ENCODE data around the gene CLIP3. TPM values are rescaled to one million over a fixed set of nuclear protein-coding genes. Genes with fewer than 3 reads are reported as not detected.

CLIP3 gene
- total and polyA plus RNA-seq, 2 of the 13 experiments (the other 11 are each of a cell fraction or from before 2014, with no cell fraction given): 0.15 to 1.2 TPM

GRCh38 chr19:36054119-36054732 is 21.6 kb upstream of the CLIP3 start, which contains the start of gene THAP8 (continued):
- TF ChIP-seq HNF4G (IDR thresholded peaks at IDR 0.05; ENCODE audit: borderline replicate concordance, low read depth, low read length) (no peak), HNF4G (CRISPR knock-in tag; IDR thresholded peaks at IDR 0.05; ENCODE audit: borderline replicate concordance, low read depth) (0 out of 2 replicates have a peak, but pooled peaks have one; percentile 20), ZNF557 (CRISPR knock-in tag; IDR thresholded peaks at IDR 0.05) (no peak), XBP1 (CRISPR knock-in tag; IDR thresholded peaks at IDR 0.05) (0 out of 2 replicates have a peak, but pooled peaks have one; percentile 58), CSRNP1 (CRISPR knock-in tag; IDR thresholded peaks at IDR 0.05) (peak; percentile 23; the same call in 1 of the 2 replicates), NAIF1 (CRISPR knock-in tag; IDR thresholded peaks at IDR 0.05; ENCODE audit: borderline replicate concordance) (peak; percentile 76; the same call in 1 of the 2 replicates), ZNF687 (CRISPR knock-in tag; IDR thresholded peaks at IDR 0.05) (peak; percentile 95), TRIM24 (CRISPR knock-in tag; IDR thresholded peaks at IDR 0.05) (no peak), ELK4 (CRISPR knock-in tag; IDR thresholded peaks at IDR 0.05; ENCODE audit: borderline replicate concordance) (no peak), REST (IDR thresholded peaks at IDR 0.05; ENCODE audit: borderline replicate concordance in 1 of 2, low read depth in 1 of 2, low read length in 2 of 2) (no peak), SNAI1 (CRISPR knock-in tag; IDR thresholded peaks at IDR 0.05; ENCODE audit: borderline replicate concordance) (peak; percentile 95; the same call in 1 of the 2 replicates), PRPF4 (IDR thresholded peaks at IDR 0.05; ENCODE audit: low read depth, low read length, poor library complexity, severe bottlenecking) (no peak), MYPOP (CRISPR knock-in tag; IDR thresholded peaks at IDR 0.05) (peak; percentile 75; the same call in 1 of the 2 replicates), KDM2A (CRISPR knock-in tag; IDR thresholded peaks at IDR 0.05; ENCODE audit: borderline replicate concordance, low read depth) (no peak; the same call in 1 of the 2 replicates), ZIK1 (CRISPR knock-in tag; IDR thresholded peaks at IDR 0.05; ENCODE audit: borderline replicate concordance, low read depth) (peak; percentile 57; the same call in 1 of the 2 replicates), ZNF878 (CRISPR knock-in tag; IDR thresholded peaks at IDR 0.05) (peak; percentile 49; the same call in 1 of the 2 replicates)

Data from HepG2 (cell line).